GM18858 (cell line): Measurements from ENCODE around the gene MARK2.
"Not testable (repeated sequence)": the region's sequence is repeated elsewhere in the genome, so short reads cannot be mapped to it uniquely, and the experiment has no call there.

ENCODE experiments used
- ATAC-seq: cut with Tn5 transposase; IDR thresholded peaks from one replicate; pipeline ENCODE4 v1.9.1; 2021; ENCODE audit not compliant: unreplicated experiment

The MARK2 gene

DNA sequence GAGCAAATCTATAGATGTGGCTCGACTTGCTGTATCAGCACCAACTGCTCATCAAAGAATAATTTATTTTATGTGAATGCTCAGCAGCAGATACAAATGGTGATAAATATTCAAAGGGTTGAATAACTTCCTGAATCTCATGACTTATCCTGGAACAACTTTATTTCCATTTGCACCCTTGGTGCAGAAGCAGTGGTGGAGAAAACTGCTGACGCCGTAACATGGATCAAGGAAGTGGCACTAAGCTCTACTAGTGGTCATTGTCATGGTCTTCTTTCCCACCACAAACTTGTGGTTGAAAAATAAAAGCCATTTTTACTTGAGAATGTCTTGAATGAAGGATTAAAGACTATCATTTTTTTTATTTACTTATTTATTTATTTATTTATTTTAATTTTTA, 14.6 kb downstream of the MARK2 start:
- no peak for ATAC-seq

DNA sequence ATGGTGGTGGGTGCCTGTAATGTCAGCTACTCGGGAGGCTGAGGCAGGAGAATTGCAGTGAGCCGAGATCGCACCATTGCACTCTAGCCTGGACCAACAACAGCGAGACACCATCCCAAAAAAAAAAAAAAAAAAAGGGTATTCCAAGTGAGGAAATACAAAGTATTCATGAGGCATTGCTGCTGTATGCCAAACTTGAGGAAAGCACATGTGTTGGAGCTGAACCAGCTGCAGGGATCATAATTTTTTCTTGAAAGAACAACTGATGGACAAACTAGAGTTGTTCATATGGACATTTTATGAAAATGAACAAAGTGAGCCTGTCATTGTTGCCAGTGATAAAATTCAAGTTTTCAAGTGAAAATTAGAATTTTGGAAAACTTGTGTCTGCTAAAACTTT, 15.8 kb downstream of the MARK2 start:
- no peak for ATAC-seq

DNA sequence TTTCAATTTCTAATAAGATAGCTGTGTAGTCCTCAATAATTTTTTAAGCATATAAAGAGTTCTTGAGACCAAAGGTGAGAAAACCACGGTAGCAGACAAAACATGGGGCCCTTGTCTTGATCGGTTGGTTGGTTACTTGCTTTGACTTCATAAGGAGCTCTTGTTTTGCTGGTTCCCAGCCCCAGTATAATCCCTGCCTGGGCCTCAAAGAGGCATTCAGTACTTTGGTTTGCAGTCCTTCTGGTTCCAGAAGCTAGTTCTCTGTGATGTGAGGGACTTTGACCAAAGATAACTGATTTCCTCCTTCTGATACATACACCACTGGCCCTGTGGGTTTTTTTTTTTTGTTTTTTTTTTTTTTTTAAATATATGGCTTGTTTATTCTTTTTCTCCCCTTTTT, 17.1 kb downstream of the MARK2 start:
- ATAC-seq = no peak

DNA sequence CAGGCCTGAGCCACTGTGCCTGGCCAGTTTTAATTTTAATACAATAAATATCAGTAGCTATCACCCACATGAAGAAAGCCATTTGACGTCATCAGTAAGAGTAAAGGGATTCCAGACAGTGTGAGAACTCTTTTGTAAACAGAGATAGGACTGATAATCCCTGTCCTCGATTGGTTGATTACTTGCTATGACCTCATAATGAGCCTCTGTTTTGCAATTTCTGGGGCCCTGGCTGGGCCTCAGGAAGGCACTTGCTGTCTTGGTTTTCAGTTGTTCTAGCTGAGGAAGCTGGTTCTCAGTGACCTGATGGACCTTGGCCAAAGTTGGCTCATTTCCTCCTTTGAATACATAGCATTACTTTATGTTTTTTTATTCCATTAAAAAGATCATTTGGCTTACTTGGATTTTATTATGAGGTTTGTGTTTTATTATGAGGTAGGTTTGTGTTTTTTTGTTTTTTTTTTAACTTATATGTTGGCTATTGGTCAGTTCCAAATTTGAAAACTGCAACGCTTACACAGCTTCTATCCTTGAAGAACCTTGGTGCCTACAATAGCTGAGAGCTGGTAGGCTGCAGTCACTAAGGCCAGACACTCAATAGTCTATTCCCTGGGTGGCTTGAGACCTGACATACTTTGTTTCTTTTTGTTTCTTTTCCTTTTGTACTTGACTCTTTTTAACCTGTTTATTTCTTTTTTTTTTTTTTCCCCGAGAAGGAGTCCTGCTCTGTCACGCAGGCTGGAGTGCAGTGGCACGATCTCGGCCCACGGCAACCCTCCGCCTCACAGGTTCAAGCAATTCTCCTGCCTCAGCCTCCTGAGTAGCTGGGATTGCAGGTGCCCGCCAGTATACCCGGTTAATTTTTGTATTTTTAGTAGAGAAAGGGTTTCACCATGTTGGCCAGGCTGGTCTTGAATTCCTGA, 20.0 kb downstream of the MARK2 start:
- no peak for ATAC-seq

GRCh38 chr11:63862923-63863322, 24.0 kb downstream of the MARK2 start:
- no peak for ATAC-seq

- ATAC-seq = not testable (repeated sequence)
Measured at GRCh38 chr11:63863620-63864019, 24.7 kb downstream of the MARK2 start.

GRCh38 chr11:63866211-63866610, 27.3 kb downstream of the MARK2 start:
- peak; percentile 54 for ATAC-seq

GRCh38 chr11:63867511-63867910, 28.6 kb downstream of the MARK2 start:
- no peak for ATAC-seq

- no peak for ATAC-seq
Measured at GRCh38 chr11:63868399-63869064, 29.6 kb downstream of the MARK2 start.

DNA sequence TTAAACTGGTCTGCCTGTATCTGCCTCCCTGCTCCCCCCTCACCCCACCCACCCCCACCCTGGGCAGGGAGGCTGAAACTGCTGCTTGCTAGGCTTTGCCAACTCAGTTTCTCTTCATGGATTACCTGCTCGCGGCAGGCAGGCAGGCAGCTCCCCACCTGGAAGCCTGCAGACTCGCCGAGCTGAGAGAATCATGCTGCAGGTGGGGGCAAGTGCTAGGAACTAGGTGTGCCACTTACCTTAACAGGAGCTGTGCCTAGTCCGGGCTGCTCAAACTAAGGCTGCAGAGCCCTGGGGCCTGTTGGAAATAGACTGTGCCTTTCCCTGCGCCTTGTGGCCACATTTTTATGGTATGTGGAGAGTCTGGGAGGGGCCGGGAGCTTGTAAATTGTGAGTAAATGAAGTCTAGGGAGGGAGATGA, 30.3 kb downstream of the MARK2 start:
- ATAC-seq = no peak

GRCh38 chr11:63869683-63870082, 30.8 kb downstream of the MARK2 start:
- ATAC-seq = no peak

DNA sequence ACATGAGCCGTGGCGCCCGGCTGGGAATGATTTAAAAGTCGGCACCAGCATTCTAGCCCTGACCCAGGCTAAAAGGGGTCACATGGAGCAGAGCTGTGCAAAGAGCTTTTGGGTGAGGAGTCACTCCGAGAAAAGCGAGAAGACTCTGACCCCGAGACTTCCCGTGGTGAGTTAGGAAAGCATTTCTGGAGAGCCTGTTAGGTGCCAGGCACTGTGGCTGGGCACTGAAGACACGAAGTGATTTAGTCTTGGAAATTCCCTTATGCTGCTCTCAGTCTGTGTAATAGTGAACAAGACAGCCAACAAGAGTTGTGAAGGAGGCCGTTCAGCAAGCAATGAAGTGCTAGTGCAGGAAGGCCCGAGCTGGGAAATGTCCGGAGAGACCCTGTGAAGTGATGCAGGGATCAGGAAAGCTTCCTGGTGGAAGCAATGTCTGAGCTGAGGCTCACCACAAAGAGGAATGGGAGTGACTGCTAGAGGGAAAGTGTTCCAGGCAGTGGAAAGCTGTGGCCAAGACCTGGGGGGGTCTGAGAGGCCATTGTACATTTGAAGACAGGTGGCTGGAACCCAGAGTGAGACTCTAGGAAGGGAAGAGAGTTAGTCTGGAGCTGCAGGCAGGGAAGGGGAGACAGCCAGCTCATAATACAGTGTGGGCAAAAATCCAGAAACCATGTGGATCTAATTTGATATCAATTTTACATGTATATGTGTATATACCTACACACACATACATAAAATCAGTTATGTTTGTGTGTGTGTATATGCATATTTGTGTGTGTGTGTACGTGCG, 31.6 kb downstream of the MARK2 start:
- ATAC-seq = no peak

DNA sequence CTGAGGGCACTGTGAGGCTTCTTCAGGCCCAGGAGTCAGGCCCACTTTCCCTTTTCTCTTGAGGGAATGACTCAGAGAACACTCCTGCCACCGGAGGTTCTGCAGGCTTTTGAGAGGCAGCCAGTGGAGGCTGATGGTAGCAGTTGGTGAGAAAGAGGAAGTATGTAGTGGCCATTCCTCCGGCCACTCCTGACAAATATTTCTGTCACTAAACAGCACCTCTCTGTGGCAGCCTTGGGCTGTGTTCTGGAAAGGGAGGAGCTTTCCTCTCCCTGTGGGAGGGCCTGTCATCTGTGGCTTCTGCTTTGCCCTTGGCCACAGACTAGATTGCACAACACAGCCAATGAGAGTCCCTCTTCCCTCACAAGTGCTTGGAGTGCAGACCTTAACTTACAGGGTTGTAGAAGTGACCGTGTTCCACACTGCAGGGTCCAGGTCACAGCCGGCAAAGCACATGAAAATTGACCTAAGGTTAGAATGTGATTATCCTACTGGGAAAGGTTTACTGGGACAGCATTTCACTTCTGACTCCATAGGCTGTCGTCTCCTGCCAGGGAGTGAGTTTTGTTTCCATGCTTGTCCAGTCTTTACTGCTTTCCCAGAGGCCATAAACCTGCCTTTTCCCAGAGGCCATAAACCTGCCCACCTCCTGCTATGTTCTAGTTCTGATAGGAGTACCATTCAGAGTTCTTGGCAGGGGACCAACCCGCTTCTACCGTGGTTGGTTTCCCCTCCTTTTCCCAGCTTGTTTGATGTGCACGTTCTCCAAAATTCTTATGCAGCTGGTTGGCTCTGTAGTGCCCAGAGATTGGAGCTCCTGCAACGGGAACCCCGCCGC, 33.3 kb downstream of the MARK2 start:
- peak; percentile 91 for ATAC-seq

- no peak for ATAC-seq
Measured at GRCh38 chr11:63872800-63873197, 33.9 kb downstream of the MARK2 start.

- no peak for ATAC-seq
Measured at GRCh38 chr11:63873311-63873710, 34.4 kb downstream of the MARK2 start.

DNA sequence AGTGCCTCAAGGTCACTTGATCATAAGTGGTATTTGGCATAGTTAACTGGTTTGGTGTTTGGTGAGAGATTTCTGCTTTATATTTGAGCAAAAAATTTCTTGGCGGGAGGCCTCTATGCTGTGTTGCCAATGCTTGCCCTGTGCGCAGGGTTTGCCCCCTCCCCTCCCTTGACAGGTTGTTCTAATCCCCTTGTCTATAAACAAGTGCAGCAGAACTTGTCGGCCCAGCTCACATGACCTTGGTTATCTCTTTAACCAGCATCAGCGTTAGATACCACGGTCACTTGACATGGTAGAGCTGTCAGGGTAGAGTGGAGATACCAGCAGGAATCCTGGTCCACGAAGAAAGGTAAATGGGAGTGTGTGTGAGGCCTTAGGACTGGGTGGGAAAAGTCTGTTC, 35.6 kb downstream of the MARK2 start:
- no peak for ATAC-seq

GRCh38 chr11:63875506-63876065, 36.7 kb downstream of the MARK2 start:
- no peak for ATAC-seq

- no peak for ATAC-seq
Measured at GRCh38 chr11:63876616-63877015, 37.7 kb downstream of the MARK2 start.

- ATAC-seq = no peak
Measured at GRCh38 chr11:63877658-63878241, 38.8 kb downstream of the MARK2 start.
